ENCODE results near the gene ATXN7L1.

Gene ATXN7L1

DNA sequence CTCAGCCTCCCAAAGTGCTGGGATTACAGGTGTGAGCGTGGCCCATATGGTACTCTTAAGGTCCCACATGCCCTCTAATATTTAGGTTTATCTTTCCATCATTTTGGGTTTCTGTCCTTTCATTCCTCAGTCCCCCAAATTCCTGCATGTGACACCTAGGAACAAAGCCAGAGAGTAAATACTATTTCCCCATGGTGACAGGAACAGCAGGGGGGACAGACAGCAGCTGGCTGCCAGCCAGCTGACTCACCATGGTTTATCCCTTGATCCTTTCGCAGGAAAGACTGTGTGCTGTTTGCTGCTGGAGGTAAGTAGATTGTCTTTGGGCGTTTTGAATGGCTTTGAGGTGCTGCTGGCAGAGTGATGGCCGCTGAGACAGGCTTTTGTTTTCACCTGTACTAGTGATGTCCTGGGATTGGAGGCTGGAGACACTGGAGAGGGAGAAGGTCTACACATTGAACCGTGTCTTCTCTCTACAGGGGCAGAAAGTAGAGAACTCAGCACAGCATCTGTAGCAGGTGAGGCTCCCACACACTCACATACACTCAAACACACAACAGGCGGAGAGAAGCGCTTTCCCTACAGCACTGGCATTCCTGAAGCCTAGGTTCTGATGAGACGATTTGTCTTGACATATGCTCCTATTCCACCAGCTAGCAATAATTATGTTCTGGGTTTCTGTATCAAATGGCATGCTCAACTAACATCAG, 211.4 kb downstream of the ATXN7L1 start:
- TF ChIP-seq GATA2 (IDR thresholded peaks at IDR 0.05; ENCODE audit: low read depth, low read length) (no peak), GATA3 (IDR thresholded peaks at IDR 0.05; ENCODE audit: low read depth, low read length) (no peak)

GRCh38 chr7:105662998-105663397, 213.4 kb downstream of the ATXN7L1 start:
- TF ChIP-seq GATA2 (IDR thresholded peaks at IDR 0.05; ENCODE audit: low read depth, low read length), result no peak
- TF ChIP-seq GATA3 (IDR thresholded peaks at IDR 0.05; ENCODE audit: low read depth, low read length), result no peak

DNA sequence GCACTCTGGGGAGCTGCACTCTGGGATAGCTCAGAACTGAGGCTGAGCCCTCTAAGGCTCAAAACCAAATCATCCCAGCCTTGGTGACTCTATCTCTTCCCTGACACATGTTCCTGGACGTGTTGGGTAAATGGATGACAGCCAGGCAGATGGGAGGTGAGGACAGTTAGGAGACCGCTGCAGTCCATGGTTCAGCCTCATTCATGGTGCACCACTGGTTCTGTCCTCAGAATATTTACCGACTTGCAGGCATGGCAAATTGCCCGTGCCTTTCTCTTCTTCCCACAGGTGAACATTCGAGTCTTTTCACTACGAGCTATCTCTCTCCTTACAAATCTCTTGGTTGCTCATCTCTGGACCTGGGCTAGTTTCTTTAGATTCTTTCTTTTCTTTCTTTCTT, 214.8 kb downstream of the ATXN7L1 start:
- TF ChIP-seq GATA3 (IDR thresholded peaks at IDR 0.05; ENCODE audit: low read depth, low read length) (no peak), GATA2 (IDR thresholded peaks at IDR 0.05; ENCODE audit: low read depth, low read length) (no peak)

DNA sequence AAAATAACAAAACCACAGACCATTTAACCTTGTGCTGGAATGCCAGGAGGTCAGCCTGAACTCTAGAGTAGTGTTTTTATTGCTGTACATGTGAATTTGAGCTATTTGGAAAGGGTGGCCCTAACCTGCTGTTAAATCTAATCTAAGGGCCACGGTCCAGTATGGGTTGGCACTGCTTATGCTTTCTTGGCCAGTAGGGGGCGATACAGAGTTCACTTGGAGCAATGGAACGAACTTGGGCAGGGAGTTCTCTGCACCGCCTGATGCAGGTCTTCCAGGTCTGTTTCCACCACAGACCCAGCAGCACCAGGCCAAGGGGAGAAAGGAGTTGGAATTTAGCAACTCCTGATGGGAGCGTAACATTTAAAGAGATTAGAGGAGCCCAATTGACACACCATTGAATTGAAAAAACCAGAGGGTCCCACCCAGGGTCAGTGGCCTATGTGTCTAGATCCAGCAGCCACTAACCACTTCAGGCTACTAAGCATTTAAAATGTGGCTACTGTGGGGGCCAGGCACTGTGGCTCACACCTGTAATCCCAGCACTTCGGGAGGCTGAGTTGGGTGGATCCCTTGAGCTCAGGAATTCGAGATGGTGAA, 219.4 kb downstream of the ATXN7L1 start:
- TF ChIP-seq GATA2 (IDR thresholded peaks at IDR 0.05; ENCODE audit: low read depth, low read length), result no peak
- no peak for TF ChIP-seq GATA3 (IDR thresholded peaks at IDR 0.05; ENCODE audit: low read depth, low read length)

GRCh38 chr7:105655500-105656380, 220.7 kb downstream of the ATXN7L1 start:
- no peak for TF ChIP-seq GATA3 (IDR thresholded peaks at IDR 0.05; ENCODE audit: low read depth, low read length)
- no peak for TF ChIP-seq GATA2 (IDR thresholded peaks at IDR 0.05; ENCODE audit: low read depth, low read length)

- no peak for TF ChIP-seq GATA2 (IDR thresholded peaks at IDR 0.05; ENCODE audit: low read depth, low read length)
- TF ChIP-seq GATA3 (IDR thresholded peaks at IDR 0.05; ENCODE audit: low read depth, low read length), result no peak
Observed at GRCh38 chr7:105655067-105655466, 221.3 kb downstream of the ATXN7L1 start.

DNA sequence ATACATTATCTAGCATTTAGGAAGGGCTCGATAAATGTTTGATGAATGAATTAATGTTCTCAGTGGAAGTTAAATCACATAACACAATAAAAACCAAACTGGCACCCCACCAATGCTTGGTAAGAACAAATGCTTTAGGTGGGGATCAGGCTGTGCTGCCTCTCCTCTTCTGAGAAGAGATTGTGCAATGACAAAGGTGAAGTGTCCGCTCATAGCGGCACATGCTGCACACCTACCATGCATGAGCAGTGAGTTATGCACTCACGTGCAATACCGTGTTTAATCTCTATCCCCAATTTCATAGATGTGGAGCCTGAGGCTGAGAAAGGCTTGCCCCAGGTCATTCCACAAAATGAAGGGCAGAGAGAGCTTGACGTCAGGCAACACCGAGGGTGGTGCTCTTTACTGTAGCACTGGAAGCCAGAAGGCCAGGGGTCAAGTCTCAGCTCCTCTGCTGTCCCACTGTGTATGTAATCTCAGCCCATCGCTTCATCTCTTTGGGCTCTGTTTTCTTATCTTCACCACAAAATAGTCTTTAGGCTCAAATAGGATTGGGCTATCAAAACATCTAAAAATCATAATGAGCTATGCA, 222.2 kb downstream of the ATXN7L1 start:
- no peak for TF ChIP-seq GATA3 (IDR thresholded peaks at IDR 0.05; ENCODE audit: low read depth, low read length)
- no peak for TF ChIP-seq GATA2 (IDR thresholded peaks at IDR 0.05; ENCODE audit: low read depth, low read length)

DNA sequence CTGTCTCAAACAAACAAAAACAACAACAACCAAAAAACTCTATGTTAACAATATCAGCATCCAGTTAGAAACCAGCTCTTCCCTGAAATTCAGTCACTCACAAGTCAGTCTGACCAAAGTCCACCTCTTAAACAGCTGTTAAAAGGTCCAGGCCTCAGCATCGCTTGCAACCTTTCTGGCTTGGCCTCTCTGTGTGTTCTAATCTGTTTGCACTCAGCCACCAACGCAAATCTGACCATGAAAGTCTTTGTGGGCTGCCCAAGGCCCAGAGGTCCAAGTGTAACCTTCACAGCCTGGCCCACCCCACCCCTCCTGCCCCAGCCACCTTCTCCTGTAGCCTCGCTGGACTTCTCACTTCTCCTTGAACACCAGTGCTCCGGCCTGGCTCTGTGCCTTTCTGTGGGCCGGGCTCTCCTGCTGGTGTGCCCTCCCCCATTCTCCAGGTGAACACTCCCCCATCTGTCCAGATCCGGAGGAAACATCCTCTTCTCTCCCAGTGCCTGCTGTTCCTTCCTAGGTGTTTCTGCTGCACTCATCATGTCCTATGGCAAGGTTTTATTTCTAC, 222.9 kb downstream of the ATXN7L1 start:
- no peak for TF ChIP-seq GATA3 (IDR thresholded peaks at IDR 0.05; ENCODE audit: low read depth, low read length)
- TF ChIP-seq GATA2 (IDR thresholded peaks at IDR 0.05; ENCODE audit: low read depth, low read length), result no peak

GRCh38 chr7:105652359-105652993, 223.9 kb downstream of the ATXN7L1 start:
- TF ChIP-seq GATA2 (IDR thresholded peaks at IDR 0.05; ENCODE audit: low read depth, low read length) (no peak), GATA3 (IDR thresholded peaks at IDR 0.05; ENCODE audit: low read depth, low read length) (no peak)

GRCh38 chr7:105651798-105652197, 224.6 kb downstream of the ATXN7L1 start:
- TF ChIP-seq GATA3 (IDR thresholded peaks at IDR 0.05; ENCODE audit: low read depth, low read length) (no peak), GATA2 (IDR thresholded peaks at IDR 0.05; ENCODE audit: low read depth, low read length) (no peak)

DNA sequence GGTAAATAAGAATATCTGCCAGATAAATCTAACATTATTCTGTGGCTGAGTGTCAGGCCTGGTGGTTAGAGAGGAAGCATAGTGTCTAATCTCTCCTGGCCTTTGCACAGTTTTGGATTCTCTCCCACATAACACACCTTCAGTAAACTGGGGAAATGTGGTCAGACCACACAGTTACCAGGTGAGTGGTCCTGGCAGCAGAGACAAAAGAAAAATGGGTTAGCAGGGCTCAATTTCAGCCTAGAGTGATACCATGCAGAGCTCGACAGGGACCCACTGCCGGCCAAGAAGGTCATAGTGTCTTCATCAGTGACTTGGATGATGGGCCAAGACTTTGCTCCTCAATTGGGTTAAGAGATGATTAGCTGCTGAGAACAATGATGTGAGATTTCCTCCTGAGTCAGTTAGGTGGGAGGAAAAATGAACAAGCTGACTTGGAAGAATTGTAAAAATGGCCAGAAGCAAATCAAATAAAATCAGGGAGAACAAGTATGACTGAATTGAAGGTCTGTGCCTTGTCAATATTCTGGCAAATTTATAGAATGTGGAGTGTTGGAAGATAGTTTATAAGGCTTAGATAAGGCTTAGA, 225.9 kb downstream of the ATXN7L1 start:
- TF ChIP-seq GATA2 (IDR thresholded peaks at IDR 0.05; ENCODE audit: low read depth, low read length) (no peak), GATA3 (IDR thresholded peaks at IDR 0.05; ENCODE audit: low read depth, low read length) (no peak)

- TF ChIP-seq GATA3 (IDR thresholded peaks at IDR 0.05; ENCODE audit: low read depth, low read length) (no peak), GATA2 (IDR thresholded peaks at IDR 0.05; ENCODE audit: low read depth, low read length) (no peak)
Observed at GRCh38 chr7:105649727-105650381, 226.5 kb downstream of the ATXN7L1 start.

Data from SH-SY5Y (cell line).